ENCODE measurements around the gene SLC6A11. TPM values are rescaled to one million over a fixed set of nuclear protein-coding genes. Genes with fewer than 3 reads are reported as not detected.

SLC6A11 gene
- total and polyA plus RNA-seq, 2 donors: 0.23 to 0.42 TPM

DNA sequence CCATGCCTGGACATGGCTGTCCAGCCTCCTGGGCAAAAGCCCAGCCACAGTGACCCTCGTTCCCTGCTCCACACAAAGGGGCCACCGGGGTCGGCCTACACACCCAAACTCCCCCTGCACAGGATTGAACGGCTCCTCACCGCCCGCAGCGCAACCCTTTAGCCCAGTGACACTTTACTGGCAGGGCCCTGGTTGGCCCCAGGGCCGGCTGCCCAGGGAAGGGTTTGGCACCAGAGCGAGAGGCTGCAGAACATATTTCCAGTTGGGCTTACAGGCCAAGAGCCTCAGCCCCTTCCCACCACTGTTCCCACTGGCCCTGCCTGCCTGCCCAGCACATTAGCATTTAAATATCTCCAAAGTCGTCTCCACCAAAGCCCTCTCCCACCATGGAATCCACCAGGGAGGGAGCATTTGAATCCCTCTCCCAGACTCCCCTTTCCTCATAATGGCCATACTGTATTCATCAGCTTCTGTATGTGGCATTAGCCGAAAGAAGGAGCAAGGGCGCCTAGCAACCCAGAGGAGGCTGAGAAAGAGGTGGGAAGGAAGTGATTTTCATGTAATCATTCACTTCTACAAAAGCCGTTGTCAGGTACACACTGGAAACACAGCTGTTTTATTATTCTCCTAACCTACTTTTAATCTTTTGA lies 85.4 kb downstream of the SLC6A11 start:
- H3K4me1 ChIP-seq (ENCODE audit: insufficient read depth): no peaks in the 10 kb centered on the region
- DNase-seq (ENCODE audit: extremely low spot score): no peak
- 74% methylated on average over 13 of the region's 13 CpGs for WGBS
- H3K36me3 ChIP-seq (ENCODE audit: insufficient read depth): no peaks in the 10 kb centered on the region
- no peak overlapping the region for H3K4me3 ChIP-seq (ENCODE audit: low read depth, low read length)
- H3K27ac ChIP-seq (ENCODE audit: low read depth): no peak overlapping the region

DNA sequence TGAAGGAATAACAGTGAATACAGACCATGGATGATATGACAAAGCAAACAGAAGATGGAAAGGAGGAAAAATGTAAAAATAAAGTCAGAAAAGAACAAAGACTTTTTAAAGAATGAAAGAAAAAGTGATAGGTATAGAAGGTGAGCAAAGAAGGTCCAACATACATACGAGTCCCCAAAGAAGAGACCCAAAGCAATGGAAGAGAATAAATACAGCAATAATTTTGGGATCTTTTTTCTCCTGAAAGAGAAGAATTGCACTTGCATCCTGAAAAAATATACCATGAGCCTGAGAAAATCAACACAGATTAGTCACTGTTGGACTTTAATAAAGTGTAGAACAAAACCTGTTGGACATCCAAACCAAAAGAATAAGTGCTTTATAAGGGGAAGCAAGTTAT lies 91.2 kb downstream of the SLC6A11 start:
- DNase-seq (ENCODE audit: extremely low spot score): no peak
- Histone ChIP-seq H3K4me1 (ENCODE audit: insufficient read depth) (no peaks in the 10 kb centered on the region), H3K4me3 (ENCODE audit: low read depth, low read length) (no peak overlapping the region), H3K36me3 (ENCODE audit: insufficient read depth) (no peaks in the 10 kb centered on the region), H3K27ac (ENCODE audit: low read depth) (no peak overlapping the region)
- 85% methylated on average over 1 of the region's 1 CpG for WGBS

DNA sequence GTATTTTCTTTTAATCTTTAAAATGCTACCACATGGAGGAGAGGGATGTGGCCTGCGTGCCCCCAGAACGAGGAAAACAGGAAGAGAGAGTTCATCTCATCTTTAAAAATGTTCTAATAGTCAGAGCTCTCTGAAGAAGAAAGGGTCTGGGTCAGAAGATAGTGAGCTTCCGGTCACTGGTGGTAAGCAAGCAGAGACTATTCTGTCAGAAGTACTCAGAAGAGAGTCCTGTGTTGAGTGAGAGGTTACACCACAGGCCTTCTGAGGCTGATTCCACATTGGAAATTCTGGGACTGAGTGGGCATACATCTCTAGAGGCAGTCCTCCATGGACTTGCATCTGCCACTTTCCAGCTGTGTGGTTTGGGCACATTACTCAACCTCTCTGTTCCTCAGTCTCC lies 94.3 kb downstream of the SLC6A11 start:
- H3K27ac ChIP-seq (ENCODE audit: low read depth): no peak overlapping the region
- H3K36me3 ChIP-seq (ENCODE audit: insufficient read depth): no peaks in the 10 kb centered on the region
- DNase-seq (ENCODE audit: extremely low spot score): no peak
- H3K4me1 ChIP-seq (ENCODE audit: insufficient read depth): no peaks in the 10 kb centered on the region
- no peak overlapping the region for H3K4me3 ChIP-seq (ENCODE audit: low read depth, low read length)
- 78% methylated on average over 3 of the region's 3 CpGs for WGBS

DNA sequence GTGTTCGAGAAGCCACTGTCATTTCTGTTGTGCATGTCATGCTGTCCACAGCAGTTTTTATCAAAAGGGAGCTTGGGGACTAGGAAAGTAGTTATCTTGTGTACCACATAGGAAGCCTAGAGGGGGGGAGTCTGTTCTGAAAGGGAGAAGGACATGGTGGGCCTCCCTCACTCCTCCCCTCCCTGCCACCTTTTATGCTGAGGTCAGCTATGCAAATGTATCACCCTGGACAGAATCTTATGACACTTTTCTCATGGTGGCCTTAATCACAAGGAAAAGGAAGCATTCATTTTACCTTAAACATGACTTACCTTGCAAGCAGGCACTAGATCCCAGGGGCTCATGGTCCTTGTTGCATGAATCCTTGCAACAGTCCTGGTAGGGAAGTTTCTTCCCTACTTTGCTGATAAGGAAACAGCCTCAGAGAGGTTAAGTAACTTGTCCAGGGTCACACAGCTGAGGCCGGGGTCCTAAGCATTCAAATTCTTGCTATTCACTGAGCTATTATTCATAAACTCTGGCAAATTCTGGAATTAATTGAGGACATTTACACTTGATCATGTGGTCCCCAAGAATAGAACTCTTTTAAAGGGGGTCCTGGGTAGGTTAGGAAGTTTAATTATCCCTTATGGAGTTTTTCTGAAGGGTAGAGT lies 95.4 kb downstream of the SLC6A11 start:
- H3K4me1 ChIP-seq (ENCODE audit: insufficient read depth): no peaks in the 10 kb centered on the region
- WGBS: 84% methylated on average over 2 of the region's 2 CpGs
- H3K36me3 ChIP-seq (ENCODE audit: insufficient read depth): no peaks in the 10 kb centered on the region
- H3K4me3 ChIP-seq (ENCODE audit: low read depth, low read length): no peak overlapping the region
- DNase-seq (ENCODE audit: extremely low spot score): no peak
- H3K27ac ChIP-seq (ENCODE audit: low read depth): no peak overlapping the region

DNA sequence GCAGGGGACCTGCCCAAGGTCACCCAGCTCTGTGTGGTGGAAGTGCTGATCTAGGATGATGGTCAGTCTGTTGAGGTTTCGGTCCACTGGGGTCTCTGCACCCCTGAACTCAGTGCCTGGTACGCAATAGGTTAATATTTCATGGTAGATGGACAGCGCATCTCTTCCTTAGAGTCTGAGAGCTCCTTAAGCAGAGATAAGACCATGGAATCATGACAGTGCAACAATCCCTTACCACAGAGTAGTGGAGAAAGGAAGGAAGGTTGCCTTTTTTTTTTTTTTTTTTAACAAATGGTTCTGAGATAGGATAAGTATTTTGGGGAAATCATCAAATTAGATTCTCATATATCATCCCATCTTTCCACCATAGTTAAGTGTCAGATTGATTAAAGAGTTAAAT lies 96.8 kb downstream of the SLC6A11 start:
- H3K4me1 ChIP-seq (ENCODE audit: insufficient read depth): no peaks in the 10 kb centered on the region
- no peak overlapping the region for H3K4me3 ChIP-seq (ENCODE audit: low read depth, low read length)
- WGBS: 74% methylated on average over 3 of the region's 3 CpGs
- H3K27ac ChIP-seq (ENCODE audit: low read depth): no peak overlapping the region
- no peak for DNase-seq (ENCODE audit: extremely low spot score)
- H3K36me3 ChIP-seq (ENCODE audit: insufficient read depth): no peaks in the 10 kb centered on the region

DNA sequence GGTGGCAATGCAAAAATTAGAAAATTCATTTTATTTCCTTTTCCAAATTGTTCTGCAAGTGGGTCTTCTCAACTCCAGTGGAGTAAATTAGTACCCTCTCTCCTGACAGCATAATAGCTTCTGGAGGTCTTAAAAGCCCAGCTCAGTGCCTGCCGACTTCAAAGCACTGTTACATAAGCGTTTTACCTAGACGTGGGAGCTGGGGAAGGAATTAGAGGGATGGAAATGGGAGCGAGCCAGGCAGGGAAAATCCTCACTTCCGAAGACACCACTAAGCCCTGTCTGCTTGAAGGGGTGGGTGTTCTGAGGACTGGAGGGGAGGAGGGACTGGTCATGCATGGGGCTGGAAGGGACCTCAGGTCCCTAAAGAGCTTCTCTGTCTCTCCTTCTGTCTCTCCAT lies 99.3 kb downstream of the SLC6A11 start:
- Histone ChIP-seq H3K36me3 (ENCODE audit: insufficient read depth) (no peaks in the 10 kb centered on the region), H3K4me3 (ENCODE audit: low read depth, low read length) (no peak overlapping the region), H3K27ac (ENCODE audit: low read depth) (no peak overlapping the region), H3K4me1 (ENCODE audit: insufficient read depth) (no peaks in the 10 kb centered on the region)
- 16% methylated on average over 5 of the region's 5 CpGs for WGBS
- no peak for DNase-seq (ENCODE audit: extremely low spot score)

DNA sequence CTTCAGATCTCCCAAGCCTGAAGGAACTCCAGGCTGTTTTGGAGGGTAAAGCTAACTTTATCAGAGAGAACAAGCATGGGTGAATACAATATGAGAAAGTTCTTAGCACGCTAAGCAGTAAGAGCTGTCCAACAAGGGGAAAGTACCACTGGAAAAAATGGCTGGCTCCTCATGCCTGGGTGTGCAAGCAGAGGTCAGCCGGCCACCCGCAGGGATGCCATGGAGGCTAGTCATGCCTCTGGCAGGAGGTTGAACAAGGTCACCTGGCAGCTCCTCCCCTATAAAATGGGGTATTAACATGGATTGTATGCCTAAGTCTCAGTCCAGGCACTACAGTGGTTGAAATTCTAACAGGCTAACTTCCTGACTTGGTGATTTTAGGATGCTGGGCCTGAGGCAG lies 101.1 kb downstream of the SLC6A11 start:
- no peak for DNase-seq (ENCODE audit: extremely low spot score)
- Histone ChIP-seq H3K4me1 (ENCODE audit: insufficient read depth) (no peaks in the 10 kb centered on the region), H3K36me3 (ENCODE audit: insufficient read depth) (no peaks in the 10 kb centered on the region), H3K4me3 (ENCODE audit: low read depth, low read length) (no peak overlapping the region), H3K27ac (ENCODE audit: low read depth) (no peak overlapping the region)
- WGBS: 58% methylated on average over 3 of the region's 3 CpGs

DNA sequence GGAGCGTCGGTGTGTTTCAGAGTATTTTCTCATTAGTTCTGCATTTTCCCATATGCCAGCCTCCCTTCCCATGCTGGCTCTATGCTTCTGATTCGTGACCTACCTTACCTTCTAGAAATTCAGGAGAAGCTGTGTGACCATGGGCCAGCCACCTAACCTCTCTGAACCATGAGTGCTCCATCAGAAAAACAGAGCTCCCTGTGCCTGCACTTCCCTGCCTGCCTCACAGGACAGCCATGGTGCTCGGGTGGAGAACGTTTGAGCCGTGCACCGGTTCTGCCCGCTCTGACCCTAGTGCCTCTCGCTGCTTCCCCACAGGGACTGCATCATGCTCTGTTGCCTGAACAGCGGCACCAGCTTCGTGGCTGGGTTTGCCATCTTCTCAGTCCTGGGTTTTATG lies 102.0 kb downstream of the SLC6A11 start:
- Histone ChIP-seq H3K36me3 (ENCODE audit: insufficient read depth) (no peaks in the 10 kb centered on the region), H3K4me1 (ENCODE audit: insufficient read depth) (no peaks in the 10 kb centered on the region), H3K27ac (ENCODE audit: low read depth) (no peak overlapping the region), H3K4me3 (ENCODE audit: low read depth, low read length) (no peak overlapping the region)
- no peak for DNase-seq (ENCODE audit: extremely low spot score)
- WGBS: 89% methylated on average over 11 of the region's 11 CpGs

DNA sequence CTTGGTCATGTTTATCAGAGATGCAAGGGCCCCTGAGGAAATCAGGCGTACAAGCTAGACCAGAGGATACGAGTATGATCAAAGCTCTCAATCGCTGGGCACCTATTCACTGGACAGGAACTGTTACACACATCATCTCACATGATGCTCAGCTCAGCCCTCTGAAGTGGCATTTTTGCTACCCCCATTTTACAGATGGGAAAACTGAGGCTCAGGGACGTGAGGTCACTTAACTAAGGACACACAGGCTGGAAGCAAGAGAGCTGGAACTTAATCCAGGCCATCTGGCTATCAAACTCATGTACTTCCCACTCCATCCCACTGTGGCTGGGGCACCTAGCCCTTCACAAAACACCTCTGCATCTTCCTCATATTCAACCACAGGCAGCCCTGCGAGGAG lies 103.6 kb downstream of the SLC6A11 start:
- H3K27ac ChIP-seq (ENCODE audit: low read depth): no peak overlapping the region
- no peak overlapping the region for H3K4me3 ChIP-seq (ENCODE audit: low read depth, low read length)
- H3K36me3 ChIP-seq (ENCODE audit: insufficient read depth): no peaks in the 10 kb centered on the region
- WGBS: 70% methylated on average over 5 of the region's 5 CpGs
- no peak for DNase-seq (ENCODE audit: extremely low spot score)
- no peaks in the 10 kb centered on the region for H3K4me1 ChIP-seq (ENCODE audit: insufficient read depth)

DNA sequence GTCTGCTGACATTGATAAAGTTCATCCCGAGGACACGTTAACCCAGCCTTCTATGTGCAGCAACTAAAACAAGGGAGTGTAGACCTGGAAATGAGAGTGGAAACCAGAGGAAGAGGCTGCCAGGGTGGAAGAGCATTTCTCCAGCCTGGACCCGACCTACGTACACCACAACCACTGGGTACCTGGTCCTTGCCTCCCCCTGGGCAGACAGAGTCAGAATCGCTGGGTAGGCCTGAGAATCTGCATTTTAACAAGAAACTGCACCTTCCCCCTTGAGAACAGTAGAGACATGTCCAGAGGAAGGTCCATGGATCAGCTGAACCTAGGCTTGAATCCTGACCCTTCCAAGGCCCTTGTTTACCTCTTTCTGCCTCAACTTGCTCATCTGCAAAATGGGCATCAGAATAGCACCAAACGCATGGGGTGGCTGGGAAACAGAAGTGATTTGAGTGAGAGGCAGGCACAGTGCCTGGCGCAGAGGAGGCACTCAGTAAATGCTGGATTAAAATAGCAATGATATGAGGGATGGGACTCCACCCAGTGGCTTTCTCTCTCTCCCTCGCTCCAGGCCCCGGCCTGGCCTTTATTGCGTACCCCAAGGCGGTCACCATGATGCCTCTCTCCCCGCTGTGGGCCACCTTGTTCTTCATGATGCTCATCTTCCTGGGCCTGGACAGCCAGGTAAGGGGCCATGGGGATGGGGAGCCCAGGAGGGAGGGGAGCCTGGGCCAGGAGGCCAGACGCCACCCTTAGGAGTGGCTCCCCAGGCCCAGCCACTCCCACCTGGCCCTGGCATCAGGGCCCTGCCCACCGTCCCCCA lies 109.6 kb downstream of the SLC6A11 start:
- H3K4me1 ChIP-seq (ENCODE audit: insufficient read depth): no peaks in the 10 kb centered on the region
- no peak overlapping the region for H3K27ac ChIP-seq (ENCODE audit: low read depth)
- H3K36me3 ChIP-seq (ENCODE audit: insufficient read depth): no peaks in the 10 kb centered on the region
- no peak overlapping the region for H3K4me3 ChIP-seq (ENCODE audit: low read depth, low read length)
- DNase-seq (ENCODE audit: extremely low spot score): no peak
- WGBS: 90% methylated on average over 14 of the region's 14 CpGs

DNA sequence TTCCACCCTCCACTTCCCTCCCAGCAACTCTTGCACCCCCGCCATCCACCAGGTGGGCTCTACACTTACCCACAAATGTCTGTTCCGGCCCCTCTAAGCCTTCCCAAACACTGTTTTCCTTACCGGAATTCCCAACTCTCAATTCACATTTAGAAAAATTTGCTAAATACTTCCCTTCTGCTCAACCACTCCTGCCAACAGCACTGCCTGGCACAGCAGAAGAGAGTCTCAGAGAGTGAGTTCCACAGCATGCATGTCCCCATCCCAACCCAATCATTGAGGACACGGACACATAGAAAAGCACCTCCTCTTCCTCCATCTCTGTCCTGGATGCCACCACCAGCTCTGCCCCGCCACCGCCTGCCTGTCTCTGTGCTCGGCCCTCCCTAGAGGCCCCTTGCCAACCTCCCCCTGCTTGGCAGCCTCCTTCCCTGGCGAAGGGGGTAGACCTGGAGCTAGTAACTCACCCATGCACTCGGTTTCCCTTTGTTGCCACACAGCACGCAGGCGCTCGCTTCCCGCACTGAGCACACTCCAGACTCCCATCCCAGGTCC lies 110.3 kb downstream of the SLC6A11 start:
- no peak for DNase-seq (ENCODE audit: extremely low spot score)
- WGBS: 87% methylated on average over 13 of the region's 13 CpGs
- no peak overlapping the region for H3K27ac ChIP-seq (ENCODE audit: low read depth)

DNA sequence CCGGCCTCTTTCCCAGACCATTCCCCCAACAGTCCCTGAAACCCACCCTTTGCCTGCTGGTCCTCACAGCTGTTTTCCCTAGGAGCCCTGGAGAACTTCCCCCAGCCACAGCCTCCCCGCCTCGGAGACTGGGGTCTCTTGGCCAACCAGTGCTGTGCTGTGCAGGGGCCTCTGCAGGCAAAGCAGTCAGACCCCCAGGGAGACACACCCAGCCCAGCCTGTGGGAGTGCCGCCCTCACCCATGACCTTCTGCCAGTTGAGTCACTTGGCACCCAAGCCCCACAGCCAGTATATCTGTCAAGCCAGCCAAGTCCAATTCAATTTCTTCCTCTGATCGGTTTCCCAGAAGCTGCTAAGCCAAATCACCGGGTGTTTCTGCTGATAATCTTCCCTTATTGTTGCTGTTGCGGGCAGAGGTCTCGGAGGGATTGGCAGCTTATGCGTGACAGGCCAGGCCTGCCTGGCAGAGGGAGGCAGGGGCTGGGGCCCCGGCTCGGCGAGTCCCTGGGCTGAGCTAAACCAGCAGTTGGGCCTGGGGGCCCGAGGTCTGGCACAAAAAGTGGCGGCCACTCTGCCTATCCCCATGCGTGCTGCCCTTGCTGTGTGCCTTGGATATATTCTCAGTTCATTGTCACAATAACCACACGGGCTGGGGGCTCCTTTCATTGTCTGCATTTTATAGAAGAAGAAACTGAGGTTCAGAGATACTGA lies 110.9 kb downstream of the SLC6A11 start:
- WGBS: 53% methylated on average over 16 of the region's 16 CpGs
- no peaks in the 10 kb centered on the region for H3K36me3 ChIP-seq (ENCODE audit: insufficient read depth)
- H3K27ac ChIP-seq (ENCODE audit: low read depth): no peak overlapping the region
- no peak overlapping the region for H3K4me3 ChIP-seq (ENCODE audit: low read depth, low read length)
- DNase-seq (ENCODE audit: extremely low spot score): no peak
- no peaks in the 10 kb centered on the region for H3K4me1 ChIP-seq (ENCODE audit: insufficient read depth)

More for the DNA sequence above, 110.3 kb downstream of the SLC6A11 start:
- Histone ChIP-seq H3K4me3 (ENCODE audit: low read depth, low read length) (no peak overlapping the region), H3K36me3 (ENCODE audit: insufficient read depth) (no peaks in the 10 kb centered on the region), H3K4me1 (ENCODE audit: insufficient read depth) (no peaks in the 10 kb centered on the region)

DNA sequence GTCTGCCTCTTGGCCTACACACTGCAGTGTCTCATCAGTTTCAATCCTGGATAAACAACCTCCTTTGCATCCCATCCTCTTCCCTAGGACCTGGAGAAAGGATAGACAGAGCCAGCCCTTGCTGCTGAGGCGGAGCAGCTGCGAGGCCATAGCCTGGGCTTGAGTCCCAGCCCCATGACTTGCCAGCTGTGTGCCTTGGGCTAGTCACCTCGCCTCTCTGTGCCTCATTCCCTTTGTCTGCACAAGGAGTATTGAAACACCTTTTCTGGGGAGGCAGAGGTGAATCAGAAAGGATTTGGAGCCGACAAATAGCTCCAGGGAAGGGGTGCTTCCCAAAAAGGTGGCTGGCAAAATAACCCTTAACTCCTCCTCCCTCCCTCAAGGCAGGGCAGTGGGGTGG lies 111.5 kb downstream of the SLC6A11 start:
- H3K27ac ChIP-seq (ENCODE audit: low read depth): no peak overlapping the region
- DNase-seq (ENCODE audit: extremely low spot score): no peak
- H3K36me3 ChIP-seq (ENCODE audit: insufficient read depth): no peaks in the 10 kb centered on the region
- H3K4me1 ChIP-seq (ENCODE audit: insufficient read depth): no peaks in the 10 kb centered on the region
- 58% methylated on average over 4 of the region's 4 CpGs for WGBS
- H3K4me3 ChIP-seq (ENCODE audit: low read depth, low read length): no peak overlapping the region
